AG09309 (cell line): ENCODE measurements around the gene COPZ1.

Experiments used
- DNase-seq: peaks from one replicate; pipeline ENCODE4 v3.0.0-alpha.2; 2010; ENCODE audit warnings: low read depth
- H3K4me3 ChIP-seq: 2 replicates; pipeline ENCODE4 v1.5.1; 2011; ENCODE audit warnings: mild to moderate bottlenecking, low read depth, low read length, moderate library complexity; ENCODE audit not compliant: control insufficient read depth
- CTCF ChIP-seq: IDR thresholded peaks from 2 replicates; pipeline ENCODE4 v1.5.1; 2011; ENCODE audit warnings: mild to moderate bottlenecking, low read depth, low read length, inconsistent platforms; ENCODE audit not compliant: insufficient read depth, control insufficient read depth; ENCODE audit errors: missing control alignments

COPZ1 gene

GRCh38 chr12:54375259-54375579 is 50.3 kb downstream of the COPZ1 start:
- no peak overlapping the region for H3K4me3 ChIP-seq
- no peak for DNase-seq
- no peak for TF ChIP-seq CTCF

GRCh38 chr12:54376596-54376995 is 51.7 kb downstream of the COPZ1 start:
- no peak overlapping the region for H3K4me3 ChIP-seq
- no peak for TF ChIP-seq CTCF
- DNase-seq: no peak

- no peak for TF ChIP-seq CTCF
- DNase-seq: no peak
- H3K4me3 ChIP-seq: no peak overlapping the region
Observed at GRCh38 chr12:54377007-54377406, 52.1 kb downstream of the COPZ1 start.

GRCh38 chr12:54377797-54378515 is 53.0 kb downstream of the COPZ1 start:
- H3K4me3 ChIP-seq: no peak overlapping the region
- no peak for DNase-seq
- TF ChIP-seq CTCF: no peak

GRCh38 chr12:54378796-54379397 is 54.0 kb downstream of the COPZ1 start:
- no peak for TF ChIP-seq CTCF
- no peak for DNase-seq
- H3K4me3 ChIP-seq: peak overlapping the region; percentile 27

GRCh38 chr12:54379398-54380201 is 54.7 kb downstream of the COPZ1 start:
- peak overlapping the region; percentile 25 for H3K4me3 ChIP-seq
- no peak for DNase-seq
- TF ChIP-seq CTCF: peak; percentile 100
